Stimulated activated CD4-positive, alpha-beta T cell treated with anti-CD3 and anti-CD28 coated beads, Interleukin-4, amount 100 ng/mL, for 1 hour (primary cell): ENCODE measurements around the gene GATA5.
"Not testable (repeated sequence)": the region's sequence is repeated elsewhere in the genome, so short reads cannot be mapped to it uniquely, and the experiment has no call there.

ENCODE experiments used
- DNase-seq: peaks from one replicate; pipeline ENCODE4 v3.0.0-alpha.2; 2020

The GATA5 gene

DNA sequence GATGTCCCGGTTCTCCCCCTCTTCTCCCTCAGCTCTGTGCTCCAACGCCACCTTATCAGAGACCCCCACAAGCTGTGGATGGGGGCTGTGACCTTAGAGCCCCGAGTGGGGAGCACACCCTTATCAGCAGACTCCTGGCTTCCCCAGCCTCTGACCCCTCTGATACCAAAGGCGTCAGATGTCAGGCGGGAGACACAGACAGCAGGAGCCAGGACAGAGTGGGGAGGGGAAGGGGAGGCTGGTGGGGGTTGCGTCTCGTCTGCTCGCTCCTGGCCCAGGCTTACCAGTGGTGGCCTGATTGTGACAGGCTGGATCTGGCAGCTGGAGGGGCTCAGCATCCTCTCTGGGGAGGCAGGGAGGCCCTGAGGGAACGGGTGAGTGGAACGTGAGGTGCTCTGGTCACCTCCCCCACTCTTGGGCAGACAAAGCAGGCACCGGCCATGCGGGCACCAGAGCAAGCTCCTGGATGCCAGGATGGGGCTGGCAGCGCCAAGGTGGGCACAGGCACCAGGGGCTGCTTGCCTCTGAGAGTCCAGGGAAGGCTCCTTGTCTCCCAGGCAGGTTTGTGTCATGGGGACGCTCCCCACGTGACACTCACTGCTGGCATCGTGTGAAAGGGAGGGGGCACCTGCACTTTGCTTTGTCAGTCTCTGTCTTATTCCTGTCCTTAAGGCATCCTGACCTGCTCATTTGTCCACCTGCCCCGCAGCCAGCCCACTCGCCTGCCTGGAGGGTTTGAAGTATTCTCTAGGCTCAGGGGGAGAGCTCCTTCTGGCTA lies 27.8 kb upstream of the GATA5 start:
- DNase-seq: no peak

DNA sequence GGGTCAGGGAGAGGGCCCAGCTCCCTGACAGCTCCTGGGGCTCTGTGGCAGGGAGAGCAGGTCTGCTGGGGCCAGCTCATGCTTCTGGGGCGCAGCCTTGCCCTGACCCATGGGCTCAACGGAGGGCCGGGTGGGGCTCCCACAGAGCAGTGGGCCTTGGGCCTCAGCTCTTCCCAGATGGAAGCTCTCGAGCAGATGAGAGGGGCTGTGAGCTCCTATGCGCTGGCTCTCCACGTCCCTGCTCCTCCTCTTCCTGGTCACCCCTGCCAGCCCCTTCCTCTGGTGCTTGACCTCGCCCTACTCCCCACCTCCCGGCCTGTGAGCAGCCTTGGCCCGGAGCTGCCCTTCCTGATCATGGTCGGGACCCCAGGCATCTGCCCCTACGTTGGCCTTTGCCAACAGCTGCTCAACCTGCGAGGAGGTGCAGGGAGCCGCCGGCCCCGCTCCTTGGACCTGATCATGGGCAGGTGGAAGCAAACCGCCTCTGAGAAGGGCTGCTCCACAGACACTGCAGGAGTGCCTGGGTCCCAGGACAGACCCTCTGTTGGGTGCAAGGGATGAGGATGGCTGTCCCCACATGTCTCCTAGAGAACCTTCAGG lies 26.8 kb upstream of the GATA5 start:
- DNase-seq: no peak

GRCh38 chr20:62501801-62502495 lies 26.2 kb upstream of the GATA5 start:
- DNase-seq: peak; percentile 67

DNA sequence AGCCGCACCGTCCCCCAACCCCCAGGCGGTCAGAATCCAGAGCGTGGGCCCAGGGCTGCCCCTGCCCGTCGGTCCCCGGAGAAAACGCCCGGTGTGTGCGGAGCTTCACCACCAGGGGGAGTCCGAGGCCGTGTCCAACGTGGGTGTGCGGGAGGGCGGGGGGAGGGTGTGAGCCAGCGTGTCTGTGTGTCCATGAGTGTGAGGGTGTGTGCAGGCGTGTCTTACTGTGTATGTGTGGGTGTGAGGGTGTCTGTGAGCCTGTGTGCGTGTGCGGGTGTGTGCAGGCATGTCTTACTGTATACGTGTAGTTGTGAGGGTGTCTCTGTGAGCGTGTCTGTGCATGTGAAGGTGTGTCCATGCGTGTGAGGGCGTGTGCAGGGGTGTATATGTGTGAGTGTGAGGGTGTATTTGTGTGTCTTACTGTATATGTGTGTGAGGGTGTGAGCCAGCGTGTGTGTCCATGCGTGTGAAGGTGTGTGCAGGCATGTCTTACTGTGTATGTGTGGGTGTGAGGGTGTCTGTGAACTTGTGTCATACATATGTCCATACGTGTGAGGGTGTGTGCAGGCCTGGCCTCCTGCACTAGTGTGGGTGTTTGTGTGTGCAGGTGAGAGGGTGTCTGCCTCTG lies 24.6 kb upstream of the GATA5 start:
- peak; percentile 84 for DNase-seq

GRCh38 chr20:62499758-62500236 lies 24.0 kb upstream of the GATA5 start:
- DNase-seq: no peak

- DNase-seq: no peak
Measured at GRCh38 chr20:62498874-62499273, 23.1 kb upstream of the GATA5 start.

- peak; percentile 48 for DNase-seq
Measured at GRCh38 chr20:62496568-62497218, 20.9 kb upstream of the GATA5 start.

- DNase-seq: no peak
Measured at GRCh38 chr20:62495749-62496567, 20.2 kb upstream of the GATA5 start.

- no peak for DNase-seq
Measured at GRCh38 chr20:62494980-62495748, 19.4 kb upstream of the GATA5 start.

GRCh38 chr20:62494537-62494936 lies 18.7 kb upstream of the GATA5 start:
- DNase-seq: no peak

DNA sequence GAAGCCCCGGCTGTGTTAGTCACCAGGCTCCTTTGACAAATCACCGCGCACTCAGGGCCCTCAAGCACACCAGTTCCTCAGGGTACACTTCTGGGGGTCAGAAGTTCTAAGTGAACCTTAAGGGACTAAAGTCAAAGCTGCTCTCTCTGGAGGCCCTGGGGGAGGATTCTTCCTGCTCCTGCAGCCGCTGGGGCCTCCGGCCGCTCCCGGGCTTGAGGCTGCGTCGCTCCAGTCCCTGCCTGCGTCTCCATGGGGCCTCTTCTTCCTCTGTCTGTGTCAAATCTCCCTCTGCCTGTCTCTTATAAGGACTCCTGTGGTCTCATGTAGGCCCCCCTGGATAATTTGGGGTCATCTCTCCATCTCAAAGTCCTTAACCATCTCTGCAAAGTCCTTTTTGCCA lies 18.1 kb upstream of the GATA5 start:
- no peak for DNase-seq

- no peak for DNase-seq
Measured at GRCh38 chr20:62493253-62493885, 17.6 kb upstream of the GATA5 start.

GRCh38 chr20:62492711-62493110 lies 16.9 kb upstream of the GATA5 start:
- DNase-seq: no peak

GRCh38 chr20:62490783-62491182 lies 15.0 kb upstream of the GATA5 start:
- not testable (repeated sequence) for DNase-seq

GRCh38 chr20:62489932-62490263 lies 14.1 kb upstream of the GATA5 start:
- no peak for DNase-seq

DNA sequence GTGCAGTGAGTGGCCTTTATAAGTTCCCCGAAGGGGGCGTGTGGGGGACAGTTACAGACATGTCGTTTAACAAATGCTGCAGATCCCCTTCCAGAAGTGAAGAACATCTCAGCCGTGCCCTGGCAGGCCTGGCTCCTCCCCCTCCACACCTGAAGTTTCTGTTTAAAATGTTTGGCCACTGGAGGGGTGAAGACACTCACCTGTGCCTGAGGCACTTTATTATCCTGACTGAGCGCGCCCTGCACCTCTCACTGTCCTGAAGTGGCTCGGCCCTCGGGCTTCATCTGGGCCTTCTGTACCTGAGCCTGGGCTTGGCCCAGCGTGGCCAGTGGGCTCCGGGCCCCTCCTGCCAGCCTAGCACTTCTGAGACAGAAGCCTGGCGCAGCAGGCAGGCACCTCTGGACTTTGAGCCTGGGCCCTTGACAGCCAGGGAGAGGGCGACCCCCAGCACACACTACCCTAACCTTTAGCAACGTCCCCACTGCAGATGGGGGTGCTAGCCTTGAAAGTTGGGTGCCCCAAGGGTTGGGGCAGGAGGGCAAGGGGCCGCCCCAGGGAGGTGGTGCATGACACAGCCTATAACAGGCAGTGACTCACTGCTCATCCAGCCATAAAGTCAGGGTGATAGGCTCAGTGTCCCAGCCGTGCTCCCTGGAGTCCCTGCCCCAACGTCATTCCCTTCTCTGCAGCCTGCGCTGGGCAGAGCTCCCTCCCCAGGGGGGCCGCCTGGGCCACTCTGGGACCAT lies 13.6 kb upstream of the GATA5 start:
- DNase-seq: no peak

DNA sequence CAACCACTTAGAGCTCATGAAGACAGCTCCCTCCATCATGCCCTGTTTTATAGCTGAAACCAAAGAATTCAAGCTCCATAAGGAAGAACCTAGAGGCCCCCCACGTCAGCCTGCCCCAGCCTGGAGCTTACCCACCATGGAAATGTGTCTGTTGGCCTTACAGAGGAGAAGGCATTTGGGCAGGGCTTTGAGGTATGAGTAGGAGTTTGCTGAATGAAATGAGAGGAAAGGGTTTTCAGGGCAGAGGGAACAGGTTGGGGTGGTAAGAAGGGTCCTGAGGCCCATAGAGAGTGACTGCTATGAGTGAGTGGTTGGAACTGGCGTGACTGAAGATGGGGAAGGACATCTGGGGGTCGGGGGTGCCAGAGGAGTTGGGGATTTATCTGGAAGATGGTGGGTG lies 12.7 kb upstream of the GATA5 start:
- no peak for DNase-seq

DNA sequence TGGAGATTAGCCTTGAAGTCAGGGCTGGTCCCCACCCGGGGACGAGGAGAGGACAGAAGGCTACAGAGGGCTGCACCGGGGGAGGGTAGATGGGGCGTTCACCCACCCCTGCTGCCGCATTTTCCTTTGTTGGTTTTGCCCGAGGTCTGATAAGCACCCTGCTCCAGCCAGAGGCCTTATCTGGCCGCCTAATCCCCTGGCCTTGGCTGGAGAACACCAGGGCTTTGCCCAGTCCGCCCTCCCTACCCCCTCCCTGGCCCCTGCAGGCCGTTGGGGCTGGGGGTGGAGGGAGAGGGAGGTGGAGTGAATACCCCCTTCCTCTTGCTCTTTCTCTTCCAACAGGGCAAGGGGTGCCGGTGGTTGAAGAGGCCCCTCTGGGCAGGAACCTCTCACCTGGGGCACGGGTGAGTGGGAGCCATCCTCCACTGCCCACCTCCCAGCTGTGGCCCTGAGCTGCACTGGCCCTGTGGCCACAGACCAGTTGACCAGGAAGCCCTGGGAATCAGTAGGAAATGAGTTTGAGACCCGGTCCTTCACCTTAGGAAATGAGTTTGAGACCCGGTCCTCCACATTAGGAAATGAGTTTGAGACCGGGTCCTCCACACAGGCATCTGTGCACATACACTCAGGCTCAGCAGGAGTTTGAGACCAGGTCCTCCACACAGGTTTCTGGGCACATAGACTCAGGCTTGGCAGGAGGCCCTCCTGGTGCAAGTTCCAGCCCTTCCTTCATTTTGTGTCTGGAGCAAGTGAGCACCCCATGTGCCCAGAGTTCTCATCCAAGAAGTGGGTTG lies 12.0 kb upstream of the GATA5 start:
- DNase-seq: no peak

DNA sequence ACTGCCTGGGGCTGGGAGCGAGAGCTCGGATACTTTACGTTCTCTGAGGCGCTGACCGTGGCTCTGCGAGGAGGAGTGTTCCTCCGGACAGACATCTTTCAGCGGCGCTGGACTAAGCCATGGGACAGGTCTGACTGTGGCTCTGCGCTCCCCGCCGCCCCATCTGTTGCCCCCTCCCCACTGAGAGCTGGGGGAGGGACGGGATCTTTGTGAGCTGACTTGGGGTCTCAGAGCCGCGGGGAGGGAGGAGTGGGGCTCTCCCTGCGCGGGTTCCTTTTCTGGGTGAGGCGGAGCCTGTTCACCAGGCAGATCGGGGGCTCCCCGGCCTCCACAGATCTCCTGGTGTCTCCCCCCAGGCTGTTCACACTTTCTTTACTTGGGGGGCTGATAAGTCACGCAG lies 11.3 kb upstream of the GATA5 start:
- DNase-seq: no peak
